Upper lobe of right lung (tissue), 1 donor: ENCODE measurements around the gene TDRD7. TPM values are rescaled to one million over a fixed set of nuclear protein-coding genes. Genes with fewer than 3 reads are reported as not detected.

ENCODE experiments used
- ATAC-seq: fragments of 200-7000 bp; cut with Tn5 transposase; one replicate; pipeline ENCODE4 v1.9.1; 2020; ENCODE audit warnings: mild to moderate bottlenecking, moderate library complexity
- DNase-seq: peaks from one replicate; pipeline ENCODE4 v3.0.0-alpha.2; 2020
- H3K27ac ChIP-seq: fragments of 200-600 bp; one replicate; pipeline ENCODE4 v1.8.0; 2022
- H3K27me3 ChIP-seq: fragments of 200-600 bp; one replicate; pipeline ENCODE4 v1.8.0; 2022; ENCODE audit warnings: mild to moderate bottlenecking
- H3K36me3 ChIP-seq: fragments of 200-600 bp; one replicate; pipeline ENCODE4 v1.8.0; 2022
- H3K4me1 ChIP-seq: fragments of 200-600 bp; one replicate; pipeline ENCODE4 v1.8.0; 2022
- H3K4me3 ChIP-seq: fragments of 200-600 bp; one replicate; pipeline ENCODE4 v1.8.0; 2022; ENCODE audit warnings: mild to moderate bottlenecking
- H3K9me3 ChIP-seq: fragments of 200-600 bp; one replicate; pipeline ENCODE4 v1.8.0; 2022
- CTCF ChIP-seq: fragments of 200-600 bp; IDR thresholded peaks from one replicate; pipeline ENCODE4 v1.8.0; 2022; ENCODE audit warnings: antibody characterized with exemption
- intact Hi-C: fragments of 100-400 bp; cut with DNase I; formaldehyde crosslinking; loops from one replicate; pipeline ENCODE4 v1.11.0; 2022
- long read RNA-seq: library from polyadenylated mRNA; unstranded; transcript quantifications from one replicate; pipeline ENCODE4 v2.0.0, GENCODE V29; 2021
- total RNA-seq: library from RNA; stranded (reverse); fragmentation: NEBNext Ultra II Directional; extraction: Animal tissue kit (Norgen Biotek cat#: 25700); gene quantifications from one replicate; pipeline ENCODE4 v1.2.1, GENCODE V29; 2021
- donor health status: DM: no; HTN: yes; CAD: no; lungs with severe emphysema.

TDRD7 gene
- total RNA-seq, result 18.2 TPM
- long read RNA-seq, transcript TDRD7-201 (17 exons, 3,834 nt), result major isoform, 64 of 82 reads
- long read RNA-seq, partial matches to known transcripts, result 6 of 82 reads
- long read RNA-seq, other reads (novel, unspliced or antisense), result 12 of 82 reads

- TF ChIP-seq CTCF, result peak; percentile 99
- Histone ChIP-seq H3K4me1 (peaks cover 10% of the 10 kb centered on the region), H3K27me3 (no peaks in the 10 kb centered on the region), H3K27ac (peak within 1 kb of the TSS; percentile 86), H3K4me3 (peak within 1 kb of the TSS; percentile 99), H3K9me3 (no peaks in the 10 kb centered on the region), H3K36me3 (no peaks in the 10 kb centered on the region)
- intact Hi-C loops, result no loop called here
- peak; percentile 95 for DNase-seq
- ATAC-seq, result peak; percentile 98
Observed at GRCh38 chr9:97411789-97412625, at the start of gene TDRD7. TSS of gene TDRD7 (plus strand) at chr9:97412096. CDS start at chr9:97428466, 16,370 bp downstream.

- H3K36me3 ChIP-seq, result no peaks in the 10 kb centered on the region
- H3K4me3 ChIP-seq, result no peak overlapping the region
- intact Hi-C loops, result no loop called here
- ATAC-seq, result peak; percentile 15
- H3K9me3 ChIP-seq, result no peaks in the 10 kb centered on the region
- TF ChIP-seq CTCF, result no peak
- H3K27me3 ChIP-seq, result no peaks in the 10 kb centered on the region
- DNase-seq, result no peak
- H3K4me1 ChIP-seq, result no peaks in the 10 kb centered on the region
- H3K27ac ChIP-seq, result no peak overlapping the region
Observed at GRCh38 chr9:97362777-97363545, 48.9 kb upstream of the TDRD7 start.

GRCh38 chr9:97363661-97364299 lies 48.1 kb upstream of the TDRD7 start:
- no peaks in the 10 kb centered on the region for H3K9me3 ChIP-seq
- no peaks in the 10 kb centered on the region for H3K36me3 ChIP-seq
- ATAC-seq (no peak), DNase-seq (no peak)
- intact Hi-C loops, result no loop called here
- H3K27me3 ChIP-seq, result no peaks in the 10 kb centered on the region
- H3K27ac ChIP-seq, result no peak overlapping the region
- no peaks in the 10 kb centered on the region for H3K4me1 ChIP-seq
- no peak for TF ChIP-seq CTCF
- no peak overlapping the region for H3K4me3 ChIP-seq

- no peak for DNase-seq
- no peak for TF ChIP-seq CTCF
- no peaks in the 10 kb centered on the region for H3K27me3 ChIP-seq
- intact Hi-C loops, result no loop called here
- H3K4me3 ChIP-seq, result no peak overlapping the region
- H3K9me3 ChIP-seq, result no peaks in the 10 kb centered on the region
- H3K4me1 ChIP-seq, result no peaks in the 10 kb centered on the region
- H3K36me3 ChIP-seq, result no peaks in the 10 kb centered on the region
- no peak overlapping the region for H3K27ac ChIP-seq
- ATAC-seq, result no peak
Observed at GRCh38 chr9:97364769-97365490, 47.0 kb upstream of the TDRD7 start.

GRCh38 chr9:97365634-97366033 lies 46.3 kb upstream of the TDRD7 start:
- no peak for DNase-seq
- no peak for TF ChIP-seq CTCF
- no peaks in the 10 kb centered on the region for H3K36me3 ChIP-seq
- no peaks in the 10 kb centered on the region for H3K9me3 ChIP-seq
- H3K27me3 ChIP-seq, result no peaks in the 10 kb centered on the region
- H3K27ac ChIP-seq, result no peak overlapping the region
- intact Hi-C loops, result no loop called here
- no peak overlapping the region for H3K4me3 ChIP-seq
- H3K4me1 ChIP-seq, result no peaks in the 10 kb centered on the region
- peak; percentile 54 for ATAC-seq
